Measurements from ENCODE around the gene ABHD14A. TPM values are rescaled to one million over a fixed set of nuclear protein-coding genes. Genes with fewer than 3 reads are reported as not detected.

Gene ABHD14A
- total RNA-seq, 6 experiments from 2014 or later, result 8.3 to 22.2 (median 15.1) TPM

Small RNAs within 50 kb of the gene (small RNA-seq; reads per million reads assigned to genes)
- gene AC115284.1, result 0 reads per million in 2 experiments

Other genes starting within 250 kb of the ABHD14A start
- gene IQCF6, start 195.8 kb upstream of the ABHD14A start, total RNA-seq, result not detected
- gene IQCF2, start 113.4 kb upstream of the ABHD14A start, total RNA-seq, result not detected
- gene IQCF5, start 99.5 kb upstream of the ABHD14A start, total RNA-seq, result not detected
- not detected for gene IQCF1, start 71.7 kb upstream of the ABHD14A start, total RNA-seq
- gene RRP9, start 33.2 kb upstream of the ABHD14A start, total RNA-seq, result 10 to 100 TPM in 1 of 6 experiments, 1 to 10 TPM in 5; 5.2 to 10.8 (median 7.6) TPM
- gene PARP3, start 32.7 kb upstream of the ABHD14A start, total RNA-seq, result 10 to 100 TPM; 13.5 to 19.4 (median 16.0) TPM
- gene GPR62, start 19.7 kb upstream of the ABHD14A start, total RNA-seq, result under 1 TPM in 2 of 6 experiments, not detected in 4; 0.18 to 0.37 TPM
- gene PCBP4, start 7.6 kb upstream of the ABHD14A start, total RNA-seq, result 10 to 100 TPM in 3 of 6 experiments, 1 to 10 TPM in 3; 6.5 to 19.2 (median 11.7) TPM
- 100 to 1,000 TPM in 4 of 6 experiments, 10 to 100 TPM in 2; 62.9 to 126 (median 109) TPM for gene ABHD14B, start 1.0 kb upstream of the ABHD14A start, total RNA-seq
- gene ACY1, start 8.5 kb downstream of the ABHD14A start, total RNA-seq, result 100 to 1,000 TPM; 223 to 479 (median 297) TPM
- gene RPL29, start 20.8 kb downstream of the ABHD14A start, total RNA-seq, result 100 to 1,000 TPM; 396 to 971 (median 447) TPM
- 1 to 10 TPM; 3.0 to 4.2 (median 3.5) TPM for gene DUSP7, start 81.5 kb downstream of the ABHD14A start, total RNA-seq
- 1 to 10 TPM; 2.0 to 4.3 (median 3.2) TPM for gene POC1A, start 179.4 kb downstream of the ABHD14A start, total RNA-seq
- gene ALAS1, start 223.1 kb downstream of the ABHD14A start, total RNA-seq, result 100 to 1,000 TPM in 4 of 6 experiments, 10 to 100 TPM in 2; 73.4 to 783 (median 147) TPM